Activated CD8-positive, alpha-beta memory T cell treated with anti-CD3 and anti-CD28 coated beads, Interleukin-2, amount 50 U/mL, for 24 hours (primary cell): Measurements from ENCODE around the gene VAMP4.
"Not testable (repeated sequence)": the region's sequence is repeated elsewhere in the genome, so short reads cannot be mapped to it uniquely, and the experiment has no call there.

Experiments
- DNase-seq: peaks from one replicate; pipeline ENCODE4 v3.0.0-alpha.2; 2020; ENCODE audit errors: extremely low read depth

VAMP4 gene

DNA sequence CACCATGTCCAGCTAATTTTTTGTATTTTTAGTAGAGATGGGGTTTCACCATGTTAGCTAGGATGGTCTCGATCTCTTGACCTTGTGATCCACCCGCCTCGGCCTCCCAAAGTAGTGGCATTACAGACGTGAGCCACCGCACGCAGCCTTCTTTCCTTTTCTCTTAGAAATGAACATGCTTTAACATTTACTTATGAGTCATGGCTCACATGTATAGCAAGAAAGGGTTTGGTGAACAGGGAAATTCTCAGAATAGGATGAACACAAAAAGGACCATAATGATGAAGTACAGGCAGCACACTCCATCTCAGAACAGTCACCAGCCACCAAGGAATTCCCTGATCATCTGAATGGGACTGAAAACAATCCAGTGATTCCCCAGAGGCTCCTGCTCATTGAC is 9.4 kb upstream of the VAMP4 start:
- DNase-seq: no peak

DNA sequence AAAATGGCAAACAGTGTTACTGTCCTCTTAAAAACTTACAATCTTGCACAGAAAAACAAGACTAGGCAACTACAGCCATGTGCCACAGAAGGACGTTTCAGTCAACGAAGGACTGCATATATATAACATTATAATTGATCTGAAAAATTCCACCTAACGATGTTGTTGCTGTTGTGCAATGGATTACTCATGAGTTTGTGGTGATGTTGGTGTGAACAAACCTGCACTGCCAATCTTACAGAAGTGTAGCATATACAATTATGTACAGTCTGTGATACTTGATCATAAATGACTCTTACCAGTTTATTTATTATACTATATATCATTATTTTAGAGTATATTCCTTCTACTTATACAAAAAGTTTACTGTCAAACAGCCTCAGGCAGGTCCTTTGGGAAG is 6.8 kb upstream of the VAMP4 start:
- no peak for DNase-seq

DNA sequence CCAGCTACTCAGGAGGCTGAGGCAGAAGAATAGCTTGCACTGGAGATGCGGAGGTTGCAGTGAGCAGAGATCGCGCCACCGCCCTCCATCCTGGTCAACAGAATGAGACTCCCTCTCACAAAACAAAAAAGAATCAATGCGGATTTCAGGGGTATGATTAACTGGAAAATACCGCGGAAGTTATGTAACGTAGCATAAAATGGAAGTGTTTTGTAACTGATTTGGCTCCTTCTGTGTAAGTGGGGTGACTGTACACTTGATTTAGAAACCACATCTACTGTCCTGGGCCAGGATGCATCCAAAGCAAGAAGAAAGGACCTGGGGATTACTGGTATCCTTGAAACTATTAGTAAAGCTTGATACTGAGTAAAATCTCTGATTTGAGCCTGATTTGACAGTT is 3.1 kb upstream of the VAMP4 start:
- DNase-seq: no peak

DNA sequence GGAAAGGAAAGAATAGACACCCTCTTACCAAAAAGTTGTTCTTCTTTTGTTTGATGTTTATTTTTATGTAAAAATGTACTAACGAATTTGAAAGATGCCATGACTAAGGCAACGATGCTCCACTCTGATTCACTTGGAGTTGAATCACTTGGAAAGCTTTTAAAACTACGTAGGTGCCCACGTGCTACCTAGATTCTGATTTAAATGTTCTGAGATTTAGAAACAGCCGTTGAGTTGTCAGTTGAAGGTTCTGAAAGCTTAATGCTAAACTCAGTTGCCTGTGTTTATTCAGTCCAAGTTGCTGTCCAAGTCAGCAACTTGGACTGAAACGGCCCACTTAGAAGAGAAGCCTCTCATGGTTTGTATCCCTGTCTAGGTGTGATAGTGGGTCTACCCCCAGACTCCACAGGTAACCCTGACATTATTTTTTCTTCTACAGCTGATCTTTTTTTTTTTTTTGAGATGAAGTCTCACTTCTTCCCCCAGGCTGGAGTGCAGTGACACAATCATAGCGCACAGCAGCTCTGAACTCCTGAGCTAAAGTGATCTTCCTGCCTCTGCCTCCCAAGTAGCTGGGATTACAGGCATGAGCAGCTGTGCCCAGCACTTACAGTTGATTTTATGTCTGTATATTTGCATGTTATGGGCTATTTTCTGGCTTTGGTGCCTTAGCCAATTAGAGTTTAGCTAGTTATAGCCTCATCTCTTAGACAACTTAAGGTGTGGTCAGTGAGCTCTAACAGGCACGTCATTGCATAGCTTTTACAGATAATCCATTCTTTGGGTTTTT is 1.4 kb upstream of the VAMP4 start:
- no peak for DNase-seq

DNA sequence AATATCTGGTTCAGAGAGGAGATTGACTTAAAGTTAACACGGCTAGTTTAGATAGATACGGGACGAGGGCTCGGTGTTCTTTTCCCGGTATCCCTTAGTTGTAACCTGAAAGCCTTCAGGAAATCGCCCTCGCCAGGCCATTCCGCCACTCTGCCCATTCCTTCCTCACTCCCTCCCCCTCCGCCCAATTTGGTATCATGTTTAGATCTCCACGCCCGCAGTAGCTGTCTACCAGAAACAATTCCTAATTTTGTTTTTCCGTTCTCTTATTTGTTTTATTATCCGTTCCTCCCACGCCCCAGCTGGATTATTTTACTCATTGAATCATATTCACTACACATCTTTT is 685 bp upstream of the VAMP4 start:
- no peak for DNase-seq

DNA sequence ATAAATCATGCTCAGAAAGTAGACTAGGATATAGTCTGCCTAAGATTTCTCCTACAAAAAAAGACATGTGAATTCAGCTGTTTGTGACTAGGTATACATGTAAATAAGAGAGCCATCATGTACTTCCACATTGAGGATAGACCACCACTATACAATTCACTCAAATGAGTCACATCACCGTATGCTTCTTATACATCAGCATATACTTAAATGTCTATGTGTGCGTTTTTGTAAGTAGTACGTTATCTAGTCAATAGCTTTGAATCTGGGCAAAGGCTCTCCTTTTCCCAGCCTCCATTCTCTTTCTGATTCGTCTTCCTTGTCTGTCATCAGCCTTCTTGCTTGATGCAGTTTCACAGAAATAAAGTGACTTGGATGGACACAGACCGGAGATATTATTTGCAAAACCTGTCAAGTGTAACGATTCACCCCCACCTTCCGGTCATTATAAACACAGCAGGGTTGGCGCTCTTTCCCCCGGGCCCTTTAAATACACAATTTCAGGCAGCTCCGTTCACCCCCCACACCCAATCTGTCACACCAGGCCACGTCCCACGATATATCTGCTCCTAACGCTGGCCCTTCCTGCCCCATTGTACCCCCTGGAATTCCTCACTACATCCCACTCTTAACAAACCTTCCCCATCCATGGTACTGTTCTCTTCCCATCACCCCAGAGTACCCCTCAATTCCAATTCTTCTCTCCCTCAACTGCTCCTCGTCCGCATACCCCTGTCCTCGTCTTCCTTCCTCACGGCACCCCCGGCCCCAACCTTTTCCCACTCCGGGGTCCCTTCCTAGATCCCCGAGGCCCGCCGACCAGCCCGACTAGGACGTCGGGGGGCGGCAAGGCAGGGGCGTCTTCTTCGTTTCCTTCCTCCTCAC is 636 bp downstream of the VAMP4 start:
- DNase-seq: no peak

DNA sequence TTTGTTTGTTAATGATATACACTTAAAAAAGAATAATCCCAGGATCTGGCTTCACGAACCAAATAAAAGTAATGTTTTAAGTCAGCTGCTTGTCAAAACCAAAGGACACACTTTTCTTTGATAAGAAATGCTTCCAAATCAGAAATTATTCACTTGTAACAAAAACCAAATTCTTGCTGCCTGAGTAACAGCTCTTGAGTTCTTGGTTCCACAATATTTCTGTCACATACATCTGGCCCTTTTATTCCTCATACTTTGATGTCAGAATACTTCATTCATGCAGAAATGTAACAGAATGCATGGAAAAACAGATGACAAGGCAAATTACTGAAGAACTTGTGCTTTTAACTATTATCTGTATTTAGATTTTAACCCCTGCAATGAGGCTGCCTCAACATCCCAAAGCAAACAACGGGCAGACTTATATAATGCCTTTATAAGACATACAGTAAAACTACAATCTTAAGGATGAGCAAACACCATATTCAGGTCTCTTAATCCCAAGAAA is 1.5 kb downstream of the VAMP4 start:
- DNase-seq: no peak

DNA sequence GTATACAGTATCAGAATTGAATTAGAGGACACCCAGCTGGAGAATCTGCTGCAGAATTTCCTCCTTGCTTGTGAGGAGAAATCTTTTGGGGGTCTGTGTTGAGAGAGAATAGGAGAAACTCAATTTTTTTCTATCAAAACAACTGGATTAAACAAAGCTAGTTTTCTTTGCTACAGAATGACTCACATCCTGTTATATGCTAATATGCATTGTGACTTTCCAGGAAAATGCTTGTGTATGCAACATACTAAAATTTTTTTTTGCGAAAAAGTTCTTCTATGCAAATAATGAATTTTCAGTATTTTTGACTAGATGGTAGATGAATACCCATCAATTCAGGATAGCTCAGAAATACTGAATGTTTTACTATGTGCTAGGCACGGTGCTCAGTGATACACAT is 2.2 kb downstream of the VAMP4 start:
- no peak for DNase-seq

DNA sequence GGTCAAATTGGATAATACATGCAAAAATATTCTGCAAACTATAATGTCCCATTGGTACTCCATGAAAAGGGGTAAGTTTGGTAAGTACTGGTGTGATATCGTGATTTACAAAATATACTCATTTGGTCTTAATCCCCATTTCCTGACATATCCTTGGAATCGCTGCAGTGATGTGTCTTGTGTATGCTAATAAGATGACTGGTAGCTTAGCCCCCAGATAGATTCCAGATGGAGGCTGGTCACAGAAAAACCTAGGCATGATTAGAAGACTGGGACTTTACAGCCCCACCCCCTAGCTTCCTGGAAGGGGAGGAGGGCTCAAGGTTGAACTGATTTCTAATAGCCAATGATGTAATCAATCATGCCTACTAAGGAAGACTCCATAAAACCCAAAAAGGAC is 3.0 kb downstream of the VAMP4 start:
- no peak for DNase-seq

DNA sequence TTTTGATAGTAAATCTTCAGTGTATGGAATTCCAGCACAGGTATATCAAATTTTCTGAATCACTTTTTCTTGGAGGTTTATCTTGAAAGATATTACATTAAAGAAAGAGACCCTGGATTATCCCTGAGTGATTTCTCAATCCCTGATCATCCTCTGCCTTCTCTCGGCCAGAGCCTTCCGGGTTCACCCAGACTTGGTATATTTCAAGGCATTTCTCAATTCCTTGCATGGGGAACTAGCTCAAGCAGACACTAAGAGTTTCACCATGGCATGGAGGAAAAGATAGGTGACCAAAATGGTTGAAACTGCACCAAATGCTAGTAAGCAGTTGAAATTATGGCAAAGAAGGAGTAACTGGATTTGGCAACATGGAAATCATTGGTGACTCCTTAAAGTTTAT is 5.7 kb downstream of the VAMP4 start:
- no peak for DNase-seq

DNA sequence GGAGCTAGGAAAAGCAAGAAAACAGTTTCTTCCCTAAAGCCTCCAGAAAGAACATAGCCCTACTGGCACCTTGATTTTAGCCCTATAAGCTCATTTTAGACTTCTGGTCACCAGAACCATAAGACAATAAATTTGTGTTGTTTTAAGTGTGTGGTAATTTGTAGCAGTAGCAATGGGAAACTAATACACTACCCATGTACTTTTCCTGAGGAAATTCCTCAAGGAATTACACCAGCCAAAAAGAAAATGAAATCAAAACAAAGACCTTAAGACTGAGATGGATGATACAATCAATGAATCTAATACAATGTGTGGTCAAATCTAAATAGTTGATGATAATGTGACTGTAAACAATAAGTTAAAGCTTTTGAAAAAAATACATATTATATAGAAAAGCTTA is 11.8 kb downstream of the VAMP4 start:
- no peak for DNase-seq

DNA sequence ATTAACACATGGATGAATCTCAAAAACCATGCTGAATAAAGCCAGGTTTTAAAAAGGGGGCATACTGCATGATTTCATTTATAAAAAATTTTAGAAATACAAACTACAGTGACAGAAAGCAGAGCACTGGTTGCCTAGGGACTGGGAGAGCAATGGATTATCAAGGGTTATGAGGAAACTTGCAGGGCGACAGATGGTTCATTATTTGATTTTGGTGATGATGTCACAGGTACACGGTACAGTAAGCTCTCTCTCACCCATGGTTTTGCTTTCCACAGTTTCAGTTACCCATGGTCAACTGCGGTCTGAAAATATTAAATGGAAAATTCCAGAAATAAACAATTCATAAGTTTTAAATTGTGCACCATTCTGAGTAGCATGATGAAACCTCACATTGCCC is 14.1 kb downstream of the VAMP4 start:
- no peak for DNase-seq

DNA sequence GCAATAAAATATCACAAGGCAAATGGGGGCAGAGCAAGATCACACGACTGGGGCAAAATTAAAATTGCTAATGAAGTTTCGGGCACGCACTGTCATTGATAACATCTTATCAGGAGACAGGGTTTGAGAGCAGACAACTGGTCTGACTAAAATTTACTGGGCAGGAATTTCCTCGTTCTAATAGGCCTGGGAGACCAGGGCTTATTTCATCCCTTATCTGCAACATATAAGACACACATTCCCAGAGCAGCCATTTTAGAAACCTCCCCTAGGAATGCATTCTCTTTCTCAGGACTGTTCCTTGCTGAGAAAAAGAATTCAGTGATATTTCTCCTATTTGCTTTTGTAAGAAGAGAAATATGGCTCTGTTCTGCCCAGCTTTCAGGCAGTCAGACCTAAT is 18.7 kb downstream of the VAMP4 start:
- not testable (repeated sequence) for DNase-seq

DNA sequence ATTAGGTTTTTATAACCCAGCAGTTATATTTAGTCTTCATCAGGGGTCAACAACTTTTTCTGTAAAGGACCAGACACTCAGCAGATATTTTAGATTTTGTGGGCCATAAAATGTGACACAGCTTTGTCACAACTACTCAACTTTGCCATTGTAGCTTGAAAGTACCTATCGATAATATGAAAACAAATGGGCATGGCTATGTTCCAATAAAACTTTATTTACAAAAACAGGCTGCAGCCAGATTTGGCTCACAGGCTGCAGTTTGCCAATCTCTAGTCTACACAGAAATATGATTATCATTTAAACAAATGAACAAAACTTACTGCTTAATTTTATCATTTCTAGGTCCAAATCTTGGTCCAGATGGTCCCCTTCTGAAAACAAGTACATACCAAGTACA is 23.0 kb downstream of the VAMP4 start:
- DNase-seq: no peak

DNA sequence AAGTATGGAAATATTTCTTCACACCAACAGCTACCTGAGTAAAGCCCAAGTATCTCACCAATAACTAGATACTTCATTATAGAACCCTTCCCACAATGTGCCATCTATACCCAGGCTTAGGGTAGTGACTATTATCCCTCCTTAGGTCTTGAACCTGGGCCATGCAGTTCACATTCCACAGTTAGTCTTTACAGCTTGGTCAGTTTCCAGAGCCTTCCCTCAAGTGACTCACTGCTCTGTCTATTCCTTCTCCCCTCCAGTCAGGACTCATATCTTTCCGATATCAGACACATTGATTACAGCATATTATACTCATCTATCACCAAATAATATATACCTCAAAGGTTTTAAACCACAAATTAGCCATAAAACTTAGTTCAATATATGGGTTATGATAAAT is 23.6 kb downstream of the VAMP4 start:
- no peak for DNase-seq

DNA sequence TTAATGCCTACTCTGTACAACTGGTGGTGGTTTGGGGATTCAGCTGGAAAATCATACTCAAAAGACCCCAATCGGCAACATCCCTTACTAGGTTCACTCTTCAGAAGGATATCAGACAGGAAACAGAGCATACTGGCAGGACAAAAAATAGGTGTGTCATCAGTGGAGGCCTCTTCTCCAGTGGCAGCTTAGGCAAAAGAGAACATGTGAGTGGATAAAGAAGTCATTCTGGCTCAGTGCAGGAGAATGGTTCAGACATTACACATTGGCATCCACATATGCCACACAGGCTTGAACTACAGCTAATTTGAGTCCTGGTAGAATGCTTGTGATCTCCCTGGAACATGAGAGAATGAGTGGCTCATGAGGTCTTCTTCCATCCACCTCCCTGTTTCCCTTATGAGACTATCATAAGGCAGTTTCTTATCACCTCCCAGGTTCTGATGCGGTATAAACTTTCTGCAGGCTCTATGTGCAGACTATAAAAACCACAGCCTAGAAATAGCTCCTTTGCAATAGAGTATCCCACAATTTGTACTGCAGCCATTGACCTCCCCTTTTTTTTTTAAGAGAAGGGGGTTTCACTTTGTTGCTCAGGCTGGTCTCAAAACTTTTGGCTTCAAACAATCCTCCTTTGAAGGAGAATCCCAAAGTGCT is 24.7 kb downstream of the VAMP4 start:
- DNase-seq: no peak

DNA sequence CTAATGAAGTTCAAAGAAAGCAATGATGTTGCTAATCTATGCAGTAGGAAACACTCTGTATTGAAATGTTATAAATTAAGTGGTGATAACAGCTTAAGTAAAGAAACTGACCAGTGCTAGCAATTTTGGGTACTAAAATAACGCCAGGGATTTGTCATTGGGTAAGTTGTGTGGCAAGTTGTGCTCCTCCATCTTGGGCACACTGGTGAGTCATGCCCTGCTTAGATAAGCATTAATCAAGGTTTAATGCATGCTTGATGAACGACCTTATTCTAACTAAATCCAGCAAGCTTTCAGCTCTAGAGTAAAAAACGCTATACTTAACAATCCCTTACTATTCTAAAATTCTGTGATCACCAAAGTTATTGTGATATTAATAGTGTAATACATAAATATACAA is 25.2 kb downstream of the VAMP4 start:
- no peak for DNase-seq

DNA sequence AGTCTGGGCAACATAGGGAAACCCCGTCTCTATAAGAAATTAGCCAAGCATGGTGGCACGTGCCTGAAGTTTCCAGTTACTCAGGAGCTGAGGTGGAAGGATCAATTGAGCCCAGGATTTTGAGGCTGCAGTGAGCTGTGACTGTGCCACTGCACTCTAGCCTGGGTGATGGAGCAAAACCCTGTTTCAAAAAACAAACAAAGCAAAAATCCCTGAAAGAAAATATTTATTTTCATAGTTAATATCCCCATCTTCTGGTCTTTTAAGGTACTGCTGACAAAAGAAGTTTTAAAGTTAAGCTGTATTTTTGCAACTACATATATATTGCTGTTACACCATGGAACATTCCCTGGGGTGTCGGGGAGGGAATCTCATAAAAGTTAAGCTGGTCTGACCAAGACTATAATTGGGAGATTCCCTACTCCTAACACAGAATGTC is 26.0 kb downstream of the VAMP4 start:
- no peak for DNase-seq

DNA sequence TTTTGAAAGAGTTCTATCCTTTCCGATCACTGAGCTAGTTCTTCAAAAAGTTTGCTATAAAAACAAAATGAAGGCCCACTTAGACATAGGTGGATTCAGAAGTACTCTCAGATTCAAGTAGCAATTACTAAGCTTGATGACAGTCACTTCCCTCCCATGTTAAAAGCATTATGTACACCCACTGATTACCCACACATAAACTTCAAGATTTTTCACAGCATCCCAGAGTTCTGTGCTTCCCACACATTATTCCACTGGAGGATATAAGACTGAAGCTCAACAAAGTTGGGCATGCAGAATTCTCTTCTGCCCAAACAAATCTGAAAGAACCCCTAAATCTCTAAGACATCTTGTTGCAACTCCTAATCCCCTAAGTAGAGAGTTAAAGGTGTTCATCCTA is 29.5 kb downstream of the VAMP4 start:
- no peak for DNase-seq

DNA sequence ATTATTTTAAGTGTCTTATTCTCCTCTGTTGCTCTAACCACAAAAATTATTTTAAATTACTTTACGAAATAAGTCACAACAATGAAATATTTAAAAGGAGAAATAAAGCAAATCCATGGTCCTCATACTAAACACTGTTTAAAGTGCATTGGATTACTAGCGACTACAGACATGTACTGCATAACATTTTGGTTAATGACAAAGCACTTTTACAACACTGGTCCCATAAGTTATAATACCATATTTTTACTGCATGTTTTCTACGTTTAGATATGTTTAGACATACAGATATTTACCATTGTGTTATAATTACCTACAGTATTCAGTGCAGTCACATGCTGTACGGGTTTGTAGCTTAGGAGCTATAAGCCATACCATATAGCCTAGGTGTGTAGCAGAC is 30.2 kb downstream of the VAMP4 start:
- DNase-seq: no peak

DNA sequence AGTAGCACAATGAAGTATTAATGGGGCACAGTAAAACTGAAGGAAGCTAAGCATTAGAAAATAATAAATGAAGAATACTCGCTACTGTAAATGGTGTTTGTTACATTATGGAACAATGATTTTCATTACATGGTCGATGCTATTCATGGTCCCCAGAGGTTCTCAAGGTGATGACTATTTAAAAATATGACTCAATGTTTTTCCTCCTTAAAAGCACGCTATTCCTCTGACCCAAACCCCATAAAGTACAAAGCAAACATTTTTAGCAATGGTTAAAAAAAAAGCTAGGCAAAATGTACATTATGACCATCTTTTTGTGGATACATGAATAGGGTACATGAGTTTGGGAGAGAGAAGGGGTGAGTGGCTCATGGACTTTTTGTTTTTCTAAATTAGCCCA is 34.3 kb downstream of the VAMP4 start:
- DNase-seq: no peak

DNA sequence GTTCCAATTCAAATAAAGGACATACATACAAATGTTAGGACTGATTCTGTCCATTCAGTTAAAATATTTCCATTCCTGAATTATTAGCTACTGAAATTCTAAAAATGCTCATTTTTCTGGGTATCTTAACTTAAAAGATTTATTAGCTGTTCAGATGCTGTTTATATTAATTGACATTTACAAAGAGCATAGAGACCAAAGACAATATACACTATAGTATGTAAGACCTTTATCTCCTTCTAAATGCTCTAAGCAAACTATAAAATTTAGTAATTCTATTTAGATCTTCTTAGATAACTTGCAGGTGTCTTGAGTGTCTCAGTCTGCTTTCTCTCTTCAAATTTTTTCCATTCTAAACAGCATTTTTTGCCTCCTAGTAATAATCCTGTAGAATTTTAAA is 39.3 kb downstream of the VAMP4 start:
- DNase-seq: no peak

DNA sequence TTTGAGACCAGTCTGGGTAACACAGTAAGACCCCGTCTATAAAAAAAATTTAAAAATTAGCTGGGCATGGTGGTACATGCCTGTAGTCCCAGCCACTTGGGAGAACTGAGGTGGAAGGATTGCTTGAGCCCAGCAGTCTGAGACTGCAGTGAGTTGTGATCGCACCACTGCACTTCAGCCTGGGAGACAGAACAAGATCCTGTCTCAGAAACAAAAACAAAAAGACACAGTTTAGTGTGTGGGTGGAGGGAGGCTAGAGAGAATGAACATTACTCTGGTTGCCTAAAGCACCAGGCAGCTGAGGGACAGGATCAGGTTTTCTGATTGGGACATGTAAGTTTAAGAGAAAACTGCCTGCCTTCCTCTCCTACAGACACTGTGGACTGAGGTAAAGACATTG is 42.3 kb downstream of the VAMP4 start:
- no peak for DNase-seq
